HepG2 (cell line): ENCODE results near the gene AWAT2. TPM values are rescaled to one million over a fixed set of nuclear protein-coding genes. Genes with fewer than 3 reads are reported as not detected.

ENCODE experiments used
- ATAC-seq: fragments of 200-7000 bp; cut with Tn5 transposase; 3 replicates; pipeline ENCODE4 v1.9.1; 2020; ENCODE audit warnings: mild to moderate bottlenecking, moderate library complexity
- BruUV-seq: library from RNA; stranded (reverse); fragments of 400-500 nt; replicated peaks from 2 replicates; lab custom pipeline; 2021; lab: Mats Ljungman, UMichigan
- CTCF ChIA-PET: fragments of 300-600 bp; formaldehyde crosslinking; extraction: SDS; loops from one replicate; lab custom pipeline; 2021; ENCODE audit warnings: low total read pairs, inconsistent platforms, low intra/inter-chr PET ratio; lab: Yijun Ruan, JAX
- POLR2A ChIA-PET: fragments of 350-600 bp; sonication (Branson Sonifier 250); formaldehyde crosslinking; loops from one replicate; lab custom pipeline; 2020; ENCODE audit warnings: antibody characterized with exemption, inconsistent platforms; lab: Yijun Ruan, JAX
- DNase-seq: peaks from one replicate; pipeline ENCODE4 v3.0.0-alpha.2; 2015; ENCODE audit warnings: low spot score
- FAIRE-seq: peaks from 3 replicates; lab custom pipeline; 2011; peaks lifted over from hg19 to GRCh38; lab: Jason Lieb, UNC
- H2AFZ ChIP-seq: one replicate; pipeline ENCODE4 v1.6.1; 2011; ENCODE audit warnings: low read length, inconsistent platforms
- H3K27ac ChIP-seq: fragments of 300-600 bp; 3 replicates; pipeline ENCODE4 v1.8.0; 2011; ENCODE audit warnings: mixed run types, mild to moderate bottlenecking, mixed read lengths, low read length, inconsistent platforms; ENCODE audit not compliant: insufficient read depth; ENCODE audit errors: extremely low read length
- H3K27me3 ChIP-seq, 2 experiments: fragments of 200-600 bp in 1 of 2; 2 replicates in 1 of 2; 3 replicates in 1 of 2; pipeline versions ENCODE4 v1.6.0 to v1.8.0; 2011; ENCODE audit warnings: low read length in 2 of 2, mild to moderate bottlenecking in 2 of 2, moderate library complexity in 2 of 2, inconsistent platforms in 1 of 2; ENCODE audit not compliant: insufficient read depth in 2 of 2, control insufficient read depth in 1 of 2
- H3K36me3 ChIP-seq, 2 experiments: fragments of 200-600 bp in 1 of 2; replicated peaks in 1 of 2; 2 replicates in 1 of 2; 3 replicates in 1 of 2; pipeline versions ENCODE4 v1.5.1 to v1.8.0; 2011; ENCODE audit warnings: low read length in 2 of 2, inconsistent platforms in 1 of 2; ENCODE audit not compliant: insufficient read depth in 2 of 2, control insufficient read depth in 1 of 2
- H3K4me1 ChIP-seq: 2 replicates; pipeline ENCODE4 v1.5.1; 2012; ENCODE audit warnings: low read length, inconsistent platforms; ENCODE audit not compliant: insufficient read depth
- H3K4me2 ChIP-seq: 2 replicates; pipeline ENCODE4 v1.6.0; 2011; ENCODE audit warnings: low read depth, low read length, inconsistent platforms
- H3K4me3 ChIP-seq, 3 experiments: fragments of 200-600 bp in 1 of 3; sonication (generic), shearing (Covaris generic) in 1 of 3; replicated peaks in 1 of 3; 2 replicates each; pipeline ENCODE4 v1.5.1; 2011 to 2016; ENCODE audit warnings: low read length in 3 of 3, inconsistent platforms in 2 of 3, low read depth in 2 of 3, mild to moderate bottlenecking in 2 of 3, control low read depth in 1 of 3, mixed read lengths in 1 of 3; ENCODE audit not compliant: insufficient read depth in 1 of 3
- H3K79me2 ChIP-seq: one replicate; pipeline ENCODE4 v1.6.1; 2011; ENCODE audit warnings: low read length, inconsistent platforms; ENCODE audit not compliant: insufficient read depth
- H3K9ac ChIP-seq: 2 replicates; pipeline ENCODE4 v1.6.0; 2011; ENCODE audit warnings: mild to moderate bottlenecking, low read depth, low read length, inconsistent platforms; ENCODE audit not compliant: insufficient read depth
- H3K9me3 ChIP-seq: 2 replicates; pipeline ENCODE4 v1.5.1; 2012; ENCODE audit warnings: mild to moderate bottlenecking, low read length
- H4K20me1 ChIP-seq: 2 replicates; pipeline ENCODE4 v1.6.0; 2011; ENCODE audit warnings: inconsistent platforms, mild to moderate bottlenecking, low read length, moderate library complexity; ENCODE audit not compliant: insufficient read depth
- BCLAF1 ChIP-seq: fragments of 450-650 bp; IDR thresholded peaks from 2 replicates; pipeline ENCODE4 v1.6.1; 2017; ENCODE audit warnings: mild to moderate bottlenecking
- CSRNP2 ChIP-seq: sonication (generic); formaldehyde crosslinking; conservative IDR thresholded peaks from 2 replicates; pipeline ENCODE4 v1.8.0; 2022; ENCODE audit warnings: low read depth, missing genetic modification reagents
- FOXM1 ChIP-seq: sonication (generic); formaldehyde crosslinking; IDR thresholded peaks from 2 replicates; pipeline ENCODE4 v1.5.0; 2020; ENCODE audit warnings: missing genetic modification reagents
- GATAD1 ChIP-seq: IDR thresholded peaks from 2 replicates; pipeline ENCODE4 v1.6.1; 2016; ENCODE audit warnings: missing genetic modification reagents, missing compliant biosample characterization
- HDAC1 ChIP-seq: sonication (generic); formaldehyde crosslinking; IDR thresholded peaks from 2 replicates; pipeline ENCODE4 v1.5.1; 2020; ENCODE audit warnings: mild to moderate bottlenecking, missing genetic modification reagents
- HDAC6 ChIP-seq: fragments of 200-600 bp; sonication (generic); IDR thresholded peaks from 2 replicates; pipeline ENCODE4 v1.7.0; 2017; ENCODE audit warnings: mild to moderate bottlenecking, antibody characterized with exemption, low read length, low read depth
- KLF15 ChIP-seq: sonication (generic); formaldehyde crosslinking; IDR thresholded peaks from 2 replicates; pipeline ENCODE4 v1.8.1; 2023; ENCODE audit warnings: borderline replicate concordance, mild to moderate bottlenecking, inconsistent platforms, missing genetic modification reagents, mixed read lengths
- MATR3 ChIP-seq: sonication (generic); formaldehyde crosslinking; IDR thresholded peaks from 2 replicates; pipeline ENCODE4 v1.4.0; 2020; ENCODE audit warnings: missing genetic modification reagents
- MLLT10 ChIP-seq: sonication (generic); formaldehyde crosslinking; IDR thresholded peaks from 2 replicates; pipeline ENCODE4 v1.4.0; 2020; ENCODE audit warnings: missing genetic modification reagents
- NONO ChIP-seq, 2 experiments: fragments of 450-650 bp in 1 of 2; sonication (generic) in 1 of 2; formaldehyde crosslinking in 1 of 2; IDR thresholded peaks in 1 of 2; conservative IDR thresholded peaks in 1 of 2; 2 replicates each; pipeline versions ENCODE4 v1.6.1 to v1.8.0; 2017 to 2022; ENCODE audit warnings: mild to moderate bottlenecking in 1 of 2, missing genetic modification reagents in 1 of 2, moderate library complexity in 1 of 2
- SALL2 ChIP-seq: sonication (generic); formaldehyde crosslinking; IDR thresholded peaks from 2 replicates; pipeline ENCODE4 v1.8.1; 2023; ENCODE audit warnings: mild to moderate bottlenecking, missing genetic modification reagents, inconsistent platforms
- SP1 ChIP-seq, 2 experiments: fragments of 450-650 bp in 1 of 2; sonication (generic) in 1 of 2; formaldehyde crosslinking in 1 of 2; IDR thresholded peaks; 2 replicates each; pipeline versions ENCODE4 v1.4.0 to v1.6.1; 2016 to 2020; ENCODE audit warnings: missing genetic modification reagents in 1 of 2
- SYNCRIP ChIP-seq: fragments of 200-400 bp; formaldehyde crosslinking; IDR thresholded peaks from 2 replicates; pipeline ENCODE4 v1.6.1; 2018; ENCODE audit warnings: mild to moderate bottlenecking, low read depth, low read length; ENCODE audit not compliant: insufficient read depth
- ZNF501 ChIP-seq: sonication (generic); formaldehyde crosslinking; IDR thresholded peaks from 2 replicates; pipeline ENCODE4 v1.5.1; 2020; ENCODE audit warnings: mild to moderate bottlenecking, moderate library complexity, missing genetic modification reagents
- ZNF549 ChIP-seq: sonication (generic); formaldehyde crosslinking; IDR thresholded peaks from 2 replicates; pipeline ENCODE4 v1.5.0; 2020; ENCODE audit warnings: missing genetic modification reagents
- ZNF567 ChIP-seq: sonication (generic); formaldehyde crosslinking; IDR thresholded peaks from 2 replicates; pipeline ENCODE4 v1.8.1; 2023; ENCODE audit warnings: mild to moderate bottlenecking, missing genetic modification reagents, borderline replicate concordance
- WGBS: methylation state at CpG from one replicate; pipeline ENCODE4 v1.1.6; 2017; ENCODE audit warnings: low lambda C conversion rate; 5-methylcytosine and 5-hydroxymethylcytosine counted together
- in situ Hi-C: cut with HindIII; loops from 2 replicates; pipeline ENCODE4 v1.10.0; 2017; ENCODE audit warnings: low pct_unique_long_range_greater_than_20kb; ENCODE audit not compliant: extremely low pct_ligation_motif_present
- intact Hi-C: fragments of 100-400 bp; cut with micrococcal nuclease; formaldehyde crosslinking; loops from one replicate; pipeline ENCODE4 v1.10.0; 2022; ENCODE audit not compliant: unreplicated experiment
- polyA plus RNA-seq, 8 experiments: library from polyadenylated mRNA; depleted of rRNA in 3 of 8; stranded (reverse) in 7 of 8; unstranded in 1 of 8; fragments of >200 nt; fragmentation: Illumina TruSeq in 4 of 8; extraction: Trizol in 4 of 8; gene quantifications; 2 replicates each; pipeline versions ENCODE4 v1.2.1 to v1.2.3, GENCODE V29; 2011 to 2016; ENCODE audit warnings: low read depth in 4 of 8, missing spikeins in 1 of 8, mixed read lengths in 1 of 8; ENCODE audit not compliant: insufficient read depth in 1 of 8
- total RNA-seq, 5 experiments: library from RNA; depleted of rRNA; stranded (reverse); fragments of >200 nt; fragmentation: Illumina TruSeq; extraction: Trizol; gene quantifications; 2 replicates each; pipeline ENCODE4 v1.2.3, GENCODE V29; 2016; ENCODE audit warnings: low read depth in 1 of 5

Gene AWAT2
- total and polyA plus RNA-seq, 2 of the 13 experiments (the other 11 are each of a cell fraction or from before 2014, with no cell fraction given) = not detected

- Histone ChIP-seq H3K4me2 (no peak overlapping the region), H3K79me2 (no peaks in the 10 kb centered on the region), H3K9me3 (no peaks in the 10 kb centered on the region), H3K4me1 (no peaks in the 10 kb centered on the region), H3K9ac (no peak overlapping the region), H2AFZ (no peak overlapping the region), H3K27ac (no peak overlapping the region), H3K4me3 (no peak overlapping the region), H3K27me3 (no peaks in the 10 kb centered on the region), H4K20me1 (no peaks in the 10 kb centered on the region), H3K36me3 (no peaks in the 10 kb centered on the region)
- ATAC-seq = no peak
- intact Hi-C loops (no loop called here), in situ Hi-C loops (no loop called here)
- BruUV-seq = no TSS peak
- TF ChIP-seq KLF15 (CRISPR knock-in tag) (no peak), ZNF567 (no peak), MLLT10 (CRISPR knock-in tag) (no peak), ZNF501 (CRISPR knock-in tag) (no peak), HDAC6 (no peak), MATR3 (CRISPR knock-in tag) (no peak), BCLAF1 (no peak), GATAD1 (CRISPR knock-in tag) (no peak), SP1 (IDR thresholded peaks at IDR 0.05) (no peak), SP1 (CRISPR knock-in tag; IDR thresholded peaks at IDR 0.05) (no peak), ZNF549 (no peak), CSRNP2 (no peak), HDAC1 (CRISPR knock-in tag) (no peak), SALL2 (CRISPR knock-in tag) (no peak), SYNCRIP (no peak), FOXM1 (CRISPR knock-in tag) (no peak), NONO (IDR thresholded peaks at IDR 0.05) (no peak), NONO (CRISPR knock-in tag; conservative IDR thresholded peaks at IDR 0.05) (no peak)
- DNase-seq = no peak
- 13% methylated on average over 4 of the region's 5 CpGs for WGBS
- ChIA-PET POLR2A (no interaction called here), CTCF (no interaction called here)
- no peak for FAIRE-seq
Observed at GRCh38 chrX:70084592-70085240, 35.0 kb upstream of the AWAT2 start.
